ENCODE results near the gene ECD. TPM values are rescaled to one million over a fixed set of nuclear protein-coding genes. Genes with fewer than 3 reads are reported as not detected.

ECD gene
- polyA plus RNA-seq, 1 donor (not counting 4 experiments of a cell fraction or from before 2014, with no cell fraction given): 35.8 TPM

- no peaks in the 10 kb centered on the region for H3K9me1 ChIP-seq (ENCODE audit: control insufficient read depth, extremely low read depth, insufficient read depth, low read length)
- no peaks in the 10 kb centered on the region for H3K27me3 ChIP-seq (ENCODE audit: control insufficient read depth, extremely low read depth, insufficient read depth, low read length)
- TF ChIP-seq EZH2 (IDR thresholded peaks at IDR 0.05; ENCODE audit: low read length): no peak
- TF ChIP-seq CTCF (optimal IDR thresholded peaks at IDR 0.05 in 1 of 3, IDR thresholded peaks at IDR 0.05 in 1 of 3, conservative IDR thresholded peaks at IDR 0.05 in 1 of 3; ENCODE audit: extremely low read depth in 1 of 3, insufficient read depth in 2 of 3, low read length in 3 of 3): no peak
- H3K4me3 ChIP-seq (ENCODE audit: control insufficient read depth in 2 of 3, extremely low read depth in 1 of 3, insufficient read depth in 2 of 3, low read depth in 1 of 3, low read length in 3 of 3): no peak overlapping the region
- no peaks in the 10 kb centered on the region for H3K79me2 ChIP-seq (ENCODE audit: control insufficient read depth, insufficient read depth, low read length)
- no peaks in the 10 kb centered on the region for H3K9me3 ChIP-seq (ENCODE audit: control insufficient read depth, low read depth, low read length)
- DNase-seq (ENCODE audit: low read depth, low spot score) (no peak), FAIRE-seq (no peak)
- H3K36me3 ChIP-seq (ENCODE audit: control insufficient read depth in 2 of 2, extremely low read depth in 1 of 2, insufficient read depth in 2 of 2, low read length in 2 of 2): peaks cover 13% of the 10 kb centered on the region in 2 experiments
- peaks cover 12% of the 10 kb centered on the region for H3K4me1 ChIP-seq (ENCODE audit: control insufficient read depth, extremely low read depth, insufficient read depth, low read length)
- H3K27ac ChIP-seq (ENCODE audit: control insufficient read depth, insufficient read depth, low read length): no peak overlapping the region
- no peak overlapping the region for H3K9ac ChIP-seq (ENCODE audit: control insufficient read depth, extremely low read depth, insufficient read depth, low read length)
- no peak overlapping the region for H3K4me2 ChIP-seq (ENCODE audit: control insufficient read depth, extremely low read depth, insufficient read depth, low read depth, low read length)
- dilution Hi-C loops (cut with MboI; ENCODE audit: extremely low pct_ligation_motif_present, low sequenced_read_pairs): no loop called here
- no peaks in the 10 kb centered on the region for H4K20me1 ChIP-seq (ENCODE audit: control insufficient read depth, extremely low read depth, insufficient read depth, low read length)
- no peak overlapping the region for H2AFZ ChIP-seq (ENCODE audit: control insufficient read depth, low read length)
Observed at GRCh38 chr10:73134727-73135126, 33.1 kb downstream of the ECD start.

GRCh38 chr10:73131913-73132686 is 35.7 kb downstream of the ECD start:
- no peak overlapping the region for H3K9ac ChIP-seq (ENCODE audit: control insufficient read depth, extremely low read depth, insufficient read depth, low read length)
- H3K27me3 ChIP-seq (ENCODE audit: control insufficient read depth, extremely low read depth, insufficient read depth, low read length): no peaks in the 10 kb centered on the region
- H4K20me1 ChIP-seq (ENCODE audit: control insufficient read depth, extremely low read depth, insufficient read depth, low read length): no peaks in the 10 kb centered on the region
- no peak overlapping the region for H3K4me3 ChIP-seq (ENCODE audit: control insufficient read depth in 2 of 3, extremely low read depth in 1 of 3, insufficient read depth in 2 of 3, low read depth in 1 of 3, low read length in 3 of 3)
- no peaks in the 10 kb centered on the region for H3K9me1 ChIP-seq (ENCODE audit: control insufficient read depth, extremely low read depth, insufficient read depth, low read length)
- H3K36me3 ChIP-seq (ENCODE audit: control insufficient read depth in 2 of 2, extremely low read depth in 1 of 2, insufficient read depth in 2 of 2, low read length in 2 of 2): peaks cover 10 to 13% of the 10 kb centered on the region in 2 experiments
- FAIRE-seq: no peak
- TF ChIP-seq CTCF (optimal IDR thresholded peaks at IDR 0.05 in 1 of 3, IDR thresholded peaks at IDR 0.05 in 1 of 3, conservative IDR thresholded peaks at IDR 0.05 in 1 of 3; ENCODE audit: extremely low read depth in 1 of 3, insufficient read depth in 2 of 3, low read length in 3 of 3): no peak
- TF ChIP-seq EZH2 (IDR thresholded peaks at IDR 0.05; ENCODE audit: low read length): no peak
- no peaks in the 10 kb centered on the region for H3K9me3 ChIP-seq (ENCODE audit: control insufficient read depth, low read depth, low read length)
- peaks cover 12% of the 10 kb centered on the region for H3K4me1 ChIP-seq (ENCODE audit: control insufficient read depth, extremely low read depth, insufficient read depth, low read length)
- H3K79me2 ChIP-seq (ENCODE audit: control insufficient read depth, insufficient read depth, low read length): no peaks in the 10 kb centered on the region
- H2AFZ ChIP-seq (ENCODE audit: control insufficient read depth, low read length): no peak overlapping the region
- H3K4me2 ChIP-seq (ENCODE audit: control insufficient read depth, extremely low read depth, insufficient read depth, low read depth, low read length): no peak overlapping the region
- DNase-seq (ENCODE audit: low read depth, low spot score): no peak
- no peak overlapping the region for H3K27ac ChIP-seq (ENCODE audit: control insufficient read depth, insufficient read depth, low read length)
- dilution Hi-C loops (cut with MboI; ENCODE audit: extremely low pct_ligation_motif_present, low sequenced_read_pairs): no loop called here

All from keratinocyte (primary cell).